Measurements from ENCODE around the gene ESCO1.

The ESCO1 gene

GRCh38 chr18:21484851-21485636, 115.5 kb downstream of the ESCO1 start:
- no peaks in the 10 kb centered on the region for H3K36me3 Mint-ChIP-seq (ENCODE audit: low read depth)
- H3K4me1 Mint-ChIP-seq, result no peaks in the 10 kb centered on the region
- no peak overlapping the region for H3K27ac Mint-ChIP-seq
- no peak overlapping the region for H3K4me3 Mint-ChIP-seq
- DNase-seq (no peak), ATAC-seq (no peak)
- H3K27me3 Mint-ChIP-seq, result peaks cover 10% of the 10 kb centered on the region
- H3K9me3 Mint-ChIP-seq, result no peaks in the 10 kb centered on the region

- H3K4me1 Mint-ChIP-seq, result no peaks in the 10 kb centered on the region
These were observed 117.5 kb downstream of the ESCO1 start for GRCh38 chr18:21483051-21483450.

GRCh38 chr18:21481739-21482138, 118.8 kb downstream of the ESCO1 start:
- H3K4me1 Mint-ChIP-seq, result no peaks in the 10 kb centered on the region
- H3K4me3 Mint-ChIP-seq, result no peak overlapping the region
- DNase-seq, result no peak
- H3K9me3 Mint-ChIP-seq, result no peaks in the 10 kb centered on the region
- H3K27ac Mint-ChIP-seq, result no peak overlapping the region
- no peaks in the 10 kb centered on the region for H3K36me3 Mint-ChIP-seq (ENCODE audit: low read depth)
- peaks cover 9% of the 10 kb centered on the region for H3K27me3 Mint-ChIP-seq
- ATAC-seq, result no peak

More at GRCh38 chr18:21483051-21483450, 117.5 kb downstream of the ESCO1 start:
- H3K4me3 Mint-ChIP-seq, result no peak overlapping the region
- no peak overlapping the region for H3K27ac Mint-ChIP-seq
- H3K36me3 Mint-ChIP-seq (ENCODE audit: low read depth), result no peaks in the 10 kb centered on the region
- no peak for DNase-seq
- H3K9me3 Mint-ChIP-seq, result no peaks in the 10 kb centered on the region
- peaks cover 10% of the 10 kb centered on the region for H3K27me3 Mint-ChIP-seq
- ATAC-seq, result no peak

- Mint-ChIP-seq H3K27ac (no peak overlapping the region), H3K4me1 (no peaks in the 10 kb centered on the region), H3K9me3 (no peaks in the 10 kb centered on the region), H3K36me3 (ENCODE audit: low read depth) (no peaks in the 10 kb centered on the region), H3K4me3 (no peak overlapping the region), H3K27me3 (peaks cover 9% of the 10 kb centered on the region)
- ATAC-seq, result no peak
- DNase-seq, result no peak
These were observed 120.8 kb downstream of the ESCO1 start for GRCh38 chr18:21479721-21480120.

Measured in activated naive CD8-positive, alpha-beta T cell treated with anti-CD3 and anti-CD28 coated beads, Interleukin-2, amount 50 U/mL, for 24 hours (primary cell).